H9 (cell line): ENCODE measurements around the gene COL8A1. TPM values are rescaled to one million over a fixed set of nuclear protein-coding genes. Genes with fewer than 3 reads are reported as not detected.

ENCODE experiments used
- DNase-seq: peaks from one replicate; pipeline ENCODE4 v3.0.0-alpha.2; 2017
- H2AFZ ChIP-seq: one replicate; pipeline ENCODE4 v1.6.1; 2013; ENCODE audit warnings: mild to moderate bottlenecking, low read length, control low read depth, moderate library complexity
- H2AK5ac ChIP-seq: 2 replicates; pipeline ENCODE4 v1.6.1; 2013; ENCODE audit warnings: low read length, control low read depth, mixed read lengths; ENCODE audit not compliant: insufficient read length
- H2BK120ac ChIP-seq: one replicate; pipeline ENCODE4 v1.6.1; 2013; ENCODE audit warnings: low read depth, mild to moderate bottlenecking, low read length, control low read depth, inconsistent platforms; ENCODE audit not compliant: poor library complexity, severe bottlenecking
- H2BK12ac ChIP-seq: 2 replicates; pipeline ENCODE4 v1.6.1; 2013; ENCODE audit warnings: low read length, control low read depth, mixed read lengths, low read depth; ENCODE audit not compliant: insufficient read length
- H2BK15ac ChIP-seq: 2 replicates; pipeline ENCODE4 v1.6.1; 2013; ENCODE audit warnings: low read depth, low read length, control low read depth
- H2BK20ac ChIP-seq: one replicate; pipeline ENCODE4 v1.6.1; 2013; ENCODE audit warnings: low read depth, mild to moderate bottlenecking, low read length, control low read depth, inconsistent platforms; ENCODE audit not compliant: poor library complexity, severe bottlenecking
- H2BK5ac ChIP-seq: 2 replicates; pipeline ENCODE4 v1.6.1; 2013; ENCODE audit warnings: low read length, control low read depth, mixed read lengths; ENCODE audit not compliant: insufficient read length
- H3K14ac ChIP-seq: 2 replicates; pipeline ENCODE4 v1.6.1; 2013; ENCODE audit warnings: low read length, control low read depth; ENCODE audit not compliant: insufficient read depth
- H3K18ac ChIP-seq: 2 replicates; pipeline ENCODE4 v1.6.1; 2013; ENCODE audit warnings: low read depth, mild to moderate bottlenecking, mixed read lengths, low read length, control low read depth; ENCODE audit not compliant: insufficient read length
- H3K23ac ChIP-seq: 2 replicates; pipeline ENCODE4 v1.6.1; 2013; ENCODE audit warnings: low read length, control low read depth, mixed read lengths, low read depth; ENCODE audit not compliant: insufficient read length
- H3K23me2 ChIP-seq: 2 replicates; pipeline ENCODE4 v1.6.1; 2013; ENCODE audit warnings: low read depth, mild to moderate bottlenecking, mixed read lengths, low read length, control low read depth; ENCODE audit not compliant: insufficient read length, poor library complexity, severe bottlenecking
- H3K27ac ChIP-seq: 2 replicates; pipeline ENCODE4 v1.5.1; 2013; ENCODE audit warnings: low read length, control low read depth, mixed read lengths, low read depth; ENCODE audit not compliant: insufficient read length
- H3K27me3 ChIP-seq: 2 replicates; pipeline ENCODE4 v1.6.1; 2013; ENCODE audit warnings: low read length, control low read depth, inconsistent platforms; ENCODE audit not compliant: insufficient read depth
- H3K4ac ChIP-seq: 2 replicates; pipeline ENCODE4 v1.6.1; 2013; ENCODE audit warnings: low read depth, mild to moderate bottlenecking, control low read depth, inconsistent platforms, low read length, moderate library complexity
- H3K4me1 ChIP-seq: 2 replicates; pipeline ENCODE4 v1.6.1; 2013; ENCODE audit warnings: low read length, control low read depth, inconsistent platforms; ENCODE audit not compliant: insufficient read depth
- H3K4me2 ChIP-seq: 2 replicates; pipeline ENCODE4 v1.6.1; 2013; ENCODE audit warnings: low read length, control low read depth, mixed read lengths; ENCODE audit not compliant: insufficient read length, insufficient read depth
- H3K56ac ChIP-seq: 2 replicates; pipeline ENCODE4 v1.6.1; 2013; ENCODE audit warnings: low read depth, mild to moderate bottlenecking, mixed read lengths, low read length, control low read depth; ENCODE audit not compliant: insufficient read length
- H3K79me1 ChIP-seq: 2 replicates; pipeline ENCODE4 v1.6.1; 2013; ENCODE audit warnings: low read depth, mild to moderate bottlenecking, moderate library complexity, low read length, control low read depth, inconsistent platforms; ENCODE audit not compliant: insufficient read depth, poor library complexity, severe bottlenecking
- H3K79me2 ChIP-seq: 2 replicates; pipeline ENCODE4 v1.6.1; 2013; ENCODE audit warnings: low read length, control low read depth, inconsistent platforms; ENCODE audit not compliant: insufficient read depth
- H3K9ac ChIP-seq: 2 replicates; pipeline ENCODE4 v1.6.1; 2013; ENCODE audit warnings: low read length, control low read depth, mixed read lengths; ENCODE audit not compliant: insufficient read length; ENCODE audit errors: extremely low read depth
- H3K9me3 ChIP-seq: one replicate; pipeline ENCODE4 v1.6.1; 2013; ENCODE audit warnings: low read depth, low read length, inconsistent platforms; ENCODE audit not compliant: control insufficient read depth
- H3T11ph ChIP-seq: one replicate; pipeline ENCODE4 v1.6.1; 2013; ENCODE audit warnings: mild to moderate bottlenecking, low read length, control low read depth, inconsistent platforms
- H4K20me1 ChIP-seq: one replicate; pipeline ENCODE4 v1.6.1; 2013; ENCODE audit not compliant: control insufficient read depth, insufficient read length, insufficient read depth
- H4K5ac ChIP-seq: 2 replicates; pipeline ENCODE4 v1.6.1; 2013; ENCODE audit warnings: low read depth, mild to moderate bottlenecking, mixed read lengths, low read length, control low read depth; ENCODE audit not compliant: insufficient read length
- H4K8ac ChIP-seq: replicated peaks from 2 replicates; pipeline ENCODE4 v1.6.1; 2013; ENCODE audit warnings: low read length, control low read depth, mixed read lengths, low read depth; ENCODE audit not compliant: insufficient read length
- H4K91ac ChIP-seq: 2 replicates; pipeline ENCODE4 v1.6.1; 2013; ENCODE audit warnings: low read depth, mild to moderate bottlenecking, moderate library complexity, mixed read lengths, low read length, control low read depth; ENCODE audit not compliant: insufficient read length
- H3K27ac Mint-ChIP-seq, 3 experiments: 2 replicates in 2 of 3; 3 replicates in 1 of 3; pipeline ENCODE4 v1.8.0; 2020 to 2021; ENCODE audit warnings: mixed read lengths in 3 of 3, mild to moderate bottlenecking in 1 of 3, moderate library complexity in 1 of 3
- H3K27me3 Mint-ChIP-seq: 2 replicates; pipeline ENCODE4 v1.8.0; 2021; ENCODE audit warnings: low read depth, mild to moderate bottlenecking, moderate library complexity, mixed read lengths
- H3K36me3 Mint-ChIP-seq, 3 experiments: 2 replicates in 2 of 3; 3 replicates in 1 of 3; pipeline ENCODE4 v1.8.0; 2020 to 2021; ENCODE audit warnings: low read depth in 3 of 3, mixed read lengths in 3 of 3; ENCODE audit not compliant: insufficient read depth in 1 of 3
- H3K4me1 Mint-ChIP-seq, 2 experiments: 2 replicates each; pipeline ENCODE4 v1.8.0; 2020; ENCODE audit warnings: mixed read lengths in 2 of 2
- H3K4me3 Mint-ChIP-seq, 2 experiments: 2 replicates in 1 of 2; 3 replicates in 1 of 2; pipeline ENCODE4 v1.8.0; 2020 to 2021; ENCODE audit warnings: mild to moderate bottlenecking in 2 of 2, mixed read lengths in 2 of 2, moderate library complexity in 1 of 2
- H3K9me3 Mint-ChIP-seq, 2 experiments: 2 replicates in 1 of 2; 3 replicates in 1 of 2; pipeline ENCODE4 v1.8.0; 2020; ENCODE audit warnings: mild to moderate bottlenecking in 2 of 2, mixed read lengths in 2 of 2, moderate library complexity in 1 of 2
- CTCF ChIP-seq: fragments of 200-600 bp; sonication (generic); conservative IDR thresholded peaks from 3 replicates; pipeline ENCODE4 v1.8.0; 2021; ENCODE audit warnings: antibody characterized with exemption, mild to moderate bottlenecking
- WGBS: extraction: QIAGEN DNeasy Blood & Tissue Kit; methylation state at CpG from one replicate; pipeline ENCODE4 v1.1.7; 2013; ENCODE audit warnings: missing lambda C conversion rate, low lambda C conversion rate, mixed read lengths; ENCODE audit not compliant: insufficient read length; ENCODE audit errors: extremely low coverage; 5-methylcytosine and 5-hydroxymethylcytosine counted together
- total RNA-seq: library from RNA; stranded (reverse); gene quantifications from 2 replicates; pipeline ENCODE4 v1.2.1, GENCODE V29; 2021

The COL8A1 gene
- total RNA-seq, 1 experiment from 2014 or later, result 0.17 TPM

DNA sequence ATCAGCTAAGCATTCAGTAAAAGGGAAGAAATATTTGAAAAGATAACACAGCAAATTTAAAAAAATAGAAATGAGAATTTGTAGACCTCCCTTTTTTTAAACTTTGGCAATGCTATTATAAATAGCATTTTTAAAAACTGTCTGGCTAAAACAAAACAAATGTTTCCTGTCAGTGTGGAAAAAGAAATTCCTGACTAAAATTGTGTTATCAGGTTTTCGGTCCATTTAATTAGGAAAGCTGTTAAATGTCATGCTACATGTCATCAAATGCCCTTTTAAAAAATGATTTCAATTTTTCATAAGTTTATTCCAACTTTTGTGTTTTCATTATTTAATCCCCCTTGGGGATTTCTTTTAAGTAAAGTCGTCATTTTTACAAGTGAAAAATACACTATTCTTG lies 29.6 kb downstream of the COL8A1 start:
- DNase-seq, result no peak
- no peak for TF ChIP-seq CTCF
- Histone ChIP-seq H3K23ac (no peak overlapping the region), H3K79me2 (no peaks in the 10 kb centered on the region), H3K4me2 (no peak overlapping the region), H3T11ph (no peak overlapping the region), H2AFZ (no peak overlapping the region), H3K23me2 (no peaks in the 10 kb centered on the region), H2AK5ac (no peak overlapping the region), H4K91ac (no peak overlapping the region), H3K14ac (no peak overlapping the region), H3K27ac (no peak overlapping the region), H3K18ac (no peak overlapping the region), H2BK120ac (no peak overlapping the region), H3K56ac (no peak overlapping the region), H2BK15ac (no peak overlapping the region), H2BK20ac (no peak overlapping the region), H4K5ac (no peak overlapping the region), H2BK12ac (no peak overlapping the region), H3K9me3 (no peaks in the 10 kb centered on the region), H3K4ac (no peak overlapping the region), H3K79me1 (no peaks in the 10 kb centered on the region), H2BK5ac (no peak overlapping the region), H4K8ac (no peak overlapping the region), H3K27me3 (no peaks in the 10 kb centered on the region), H4K20me1 (no peaks in the 10 kb centered on the region), H3K4me1 (no peaks in the 10 kb centered on the region; the same call in 1 of the 2 replicates), H3K9ac (no peak overlapping the region)
- H3K9me3 Mint-ChIP-seq, result peaks cover 0 to 7% of the 10 kb centered on the region in 2 experiments; a peak in 3 of 5 replicates
- H3K27ac Mint-ChIP-seq, result no peak overlapping the region
- WGBS, result no CpG with 5 or more reads among the region's 2 CpGs
- H3K27me3 Mint-ChIP-seq, result no peaks in the 10 kb centered on the region
- peaks cover 8 to 16% of the 10 kb centered on the region in 2 experiments; a peak in 3 of 4 replicates for H3K4me1 Mint-ChIP-seq
- H3K36me3 Mint-ChIP-seq, result peaks cover 0 to 5% (median 0%) of the 10 kb centered on the region in 3 experiments; a peak in 2 of 7 replicates
- H3K4me3 Mint-ChIP-seq, result no peak overlapping the region
